ENCODE data around the gene KCP.
"Not testable (repeated sequence)": the region's sequence is repeated elsewhere in the genome, so short reads cannot be mapped to it uniquely, and the experiment has no call there.

KCP gene

GRCh38 chr7:128917122-128917521 lies 6.6 kb upstream of the KCP start:
- Mint-ChIP-seq H3K36me3 (no peaks in the 10 kb centered on the region), H3K27ac (no peak overlapping the region), H3K9me3 (no peaks in the 10 kb centered on the region), H3K4me3 (no peak overlapping the region), H3K4me1 (peaks cover 10% of the 10 kb centered on the region), H3K27me3 (peaks cover 25% of the 10 kb centered on the region)

- Mint-ChIP-seq H3K36me3 (no peaks in the 10 kb centered on the region), H3K4me3 (no peak overlapping the region), H3K27me3 (peaks cover 27% of the 10 kb centered on the region), H3K4me1 (peaks cover 10% of the 10 kb centered on the region), H3K27ac (no peak overlapping the region), H3K9me3 (no peaks in the 10 kb centered on the region)
These were observed 6.1 kb upstream of the KCP start for GRCh38 chr7:128916643-128916915.

- no peaks in the 10 kb centered on the region for H3K36me3 Mint-ChIP-seq
- no peaks in the 10 kb centered on the region for H3K9me3 Mint-ChIP-seq
- peak overlapping the region; percentile 38 for H3K4me3 Mint-ChIP-seq
- H3K27ac Mint-ChIP-seq, result no peak overlapping the region
- H3K27me3 Mint-ChIP-seq, result peaks cover 31% of the 10 kb centered on the region
- peaks cover 10% of the 10 kb centered on the region for H3K4me1 Mint-ChIP-seq
These were observed 5.5 kb upstream of the KCP start for GRCh38 chr7:128915841-128916642.

GRCh38 chr7:128915271-128915819 lies 4.8 kb upstream of the KCP start:
- Mint-ChIP-seq H3K4me1 (peaks cover 10% of the 10 kb centered on the region), H3K36me3 (no peaks in the 10 kb centered on the region), H3K27me3 (peaks cover 34% of the 10 kb centered on the region), H3K27ac (no peak overlapping the region), H3K9me3 (no peaks in the 10 kb centered on the region), H3K4me3 (peak overlapping the region; percentile 38)

GRCh38 chr7:128914566-128915151 lies 4.2 kb upstream of the KCP start:
- Mint-ChIP-seq H3K27ac (no peak overlapping the region), H3K27me3 (peaks cover 36% of the 10 kb centered on the region), H3K36me3 (no peaks in the 10 kb centered on the region), H3K4me1 (peaks cover 10% of the 10 kb centered on the region), H3K9me3 (no peaks in the 10 kb centered on the region), H3K4me3 (peak overlapping the region; percentile 26)

- peaks cover 10% of the 10 kb centered on the region for H3K4me1 Mint-ChIP-seq
- no peaks in the 10 kb centered on the region for H3K36me3 Mint-ChIP-seq
- peaks cover 41% of the 10 kb centered on the region for H3K27me3 Mint-ChIP-seq
- H3K4me3 Mint-ChIP-seq, result peak overlapping the region; percentile 26
- H3K27ac Mint-ChIP-seq, result no peak overlapping the region
- H3K9me3 Mint-ChIP-seq, result no peaks in the 10 kb centered on the region
These were observed 3.5 kb upstream of the KCP start for GRCh38 chr7:128913870-128914565.

GRCh38 chr7:128912709-128913495 lies 2.4 kb upstream of the KCP start:
- not testable (repeated sequence) for H3K36me3 Mint-ChIP-seq, H3K9me3 Mint-ChIP-seq, H3K4me1 Mint-ChIP-seq, H3K4me3 Mint-ChIP-seq, H3K27ac Mint-ChIP-seq
- H3K27me3 Mint-ChIP-seq, result peaks cover 38% of the 10 kb centered on the region

- peaks cover 42% of the 10 kb centered on the region for H3K27me3 Mint-ChIP-seq
- H3K36me3 Mint-ChIP-seq, result no peaks in the 10 kb centered on the region
- H3K9me3 Mint-ChIP-seq, result no peaks in the 10 kb centered on the region
- no peak overlapping the region for H3K27ac Mint-ChIP-seq
- no peak overlapping the region for H3K4me3 Mint-ChIP-seq
- H3K4me1 Mint-ChIP-seq, result peaks cover 10% of the 10 kb centered on the region
These were observed 1.8 kb upstream of the KCP start for GRCh38 chr7:128912281-128912680.

GRCh38 chr7:128911423-128912031 lies 1.0 kb upstream of the KCP start:
- Mint-ChIP-seq H3K27ac (no peak overlapping the region), H3K36me3 (no peaks in the 10 kb centered on the region), H3K4me3 (no peak overlapping the region), H3K27me3 (peaks cover 36% of the 10 kb centered on the region), H3K4me1 (peaks cover 10% of the 10 kb centered on the region), H3K9me3 (no peaks in the 10 kb centered on the region)

- Mint-ChIP-seq H3K36me3 (no peaks in the 10 kb centered on the region), H3K9me3 (no peaks in the 10 kb centered on the region), H3K4me1 (peaks cover 5% of the 10 kb centered on the region), H3K4me3 (no peak overlapping the region), H3K27ac (no peak overlapping the region), H3K27me3 (peaks cover 34% of the 10 kb centered on the region)
These were observed 612 bp downstream of the KCP start for GRCh38 chr7:128909625-128910568.

GRCh38 chr7:128908750-128909624 lies 1.5 kb downstream of the KCP start:
- Mint-ChIP-seq H3K27ac (no peak overlapping the region), H3K36me3 (no peaks in the 10 kb centered on the region), H3K4me3 (no peak overlapping the region), H3K27me3 (peaks cover 27% of the 10 kb centered on the region), H3K4me1 (no peaks in the 10 kb centered on the region), H3K9me3 (no peaks in the 10 kb centered on the region)

- Mint-ChIP-seq H3K4me1 (no peaks in the 10 kb centered on the region), H3K36me3 (no peaks in the 10 kb centered on the region), H3K27ac (no peak overlapping the region), H3K4me3 (no peak overlapping the region), H3K9me3 (no peaks in the 10 kb centered on the region), H3K27me3 (peaks cover 25% of the 10 kb centered on the region)
These were observed 3.5 kb downstream of the KCP start for GRCh38 chr7:128906766-128907559.
